Choroid plexus epithelial cell (primary cell): ENCODE results near the gene PGAP6.
A peak's percentile ranks its signal among the peaks of the same experiment; 100 is the strongest.
"Not testable (repeated sequence)": the region's sequence is repeated elsewhere in the genome, so short reads cannot be mapped to it uniquely, and the experiment has no call there.

Experiments used
- DNase-seq: peaks from one replicate; pipeline ENCODE4 v3.0.0-alpha.2; 2010; ENCODE audit warnings: low read depth
- H3K4me3 ChIP-seq: 2 replicates; pipeline ENCODE4 v1.5.1; 2011; ENCODE audit warnings: low read depth, mild to moderate bottlenecking, control low read depth, low read length, moderate library complexity
- TF ChIP-seq, protein P1 (sequence below): conservative IDR thresholded peaks from 2 replicates; pipeline ENCODE4 v1.5.1; 2011; ENCODE audit warnings: low read depth, mild to moderate bottlenecking, control low read depth, inconsistent platforms, low read length, moderate library complexity

Gene PGAP6

DNA sequence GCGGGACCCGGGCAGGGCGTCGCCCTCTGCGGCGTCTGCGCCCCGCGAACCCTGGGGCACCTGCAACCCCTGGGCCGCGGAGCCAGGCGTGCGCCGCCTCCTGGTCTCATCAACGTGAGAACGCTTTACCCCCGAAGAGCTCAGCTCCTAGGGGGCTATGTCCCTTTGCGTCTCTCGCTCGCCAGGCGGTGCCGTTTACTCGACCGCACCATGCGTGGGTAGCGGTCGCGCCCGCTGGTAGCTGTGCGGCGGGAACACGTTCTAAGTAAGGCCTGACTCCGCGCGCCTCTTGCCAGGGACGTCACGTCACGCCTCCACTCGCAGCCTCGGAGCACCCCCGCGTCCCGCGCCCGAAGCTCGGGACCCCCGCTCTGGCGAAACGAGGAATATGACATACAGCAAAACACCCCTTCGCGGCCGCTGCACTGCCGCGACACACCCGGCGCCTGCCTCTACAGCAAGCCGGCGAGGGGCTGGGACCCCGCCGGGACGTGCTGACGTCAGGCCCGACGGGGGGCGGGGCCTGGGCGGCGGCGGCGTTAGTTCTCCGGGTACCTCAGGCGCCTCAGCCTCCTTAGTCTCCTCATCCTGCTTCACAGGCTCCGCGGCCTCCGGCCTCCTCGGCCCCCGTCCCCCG is 43.4 kb upstream of the PGAP6 start, which contains the start of gene RAB11FIP3:
TSS of gene RAB11FIP3 (plus strand) at position 568 of the 637 bp plus-strand sequence. CDS start 358 bp downstream, outside the sequence.
- TF ChIP-seq, protein P1, sequence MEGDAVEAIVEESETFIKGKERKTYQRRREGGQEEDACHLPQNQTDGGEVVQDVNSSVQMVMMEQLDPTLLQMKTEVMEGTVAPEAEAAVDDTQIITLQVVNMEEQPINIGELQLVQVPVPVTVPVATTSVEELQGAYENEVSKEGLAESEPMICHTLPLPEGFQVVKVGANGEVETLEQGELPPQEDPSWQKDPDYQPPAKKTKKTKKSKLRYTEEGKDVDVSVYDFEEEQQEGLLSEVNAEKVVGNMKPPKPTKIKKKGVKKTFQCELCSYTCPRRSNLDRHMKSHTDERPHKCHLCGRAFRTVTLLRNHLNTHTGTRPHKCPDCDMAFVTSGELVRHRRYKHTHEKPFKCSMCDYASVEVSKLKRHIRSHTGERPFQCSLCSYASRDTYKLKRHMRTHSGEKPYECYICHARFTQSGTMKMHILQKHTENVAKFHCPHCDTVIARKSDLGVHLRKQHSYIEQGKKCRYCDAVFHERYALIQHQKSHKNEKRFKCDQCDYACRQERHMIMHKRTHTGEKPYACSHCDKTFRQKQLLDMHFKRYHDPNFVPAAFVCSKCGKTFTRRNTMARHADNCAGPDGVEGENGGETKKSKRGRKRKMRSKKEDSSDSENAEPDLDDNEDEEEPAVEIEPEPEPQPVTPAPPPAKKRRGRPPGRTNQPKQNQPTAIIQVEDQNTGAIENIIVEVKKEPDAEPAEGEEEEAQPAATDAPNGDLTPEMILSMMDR, result peak; percentile 35
- DNase-seq, result peak; percentile 68
- peak within 1 kb of the TSS; percentile 69 for H3K4me3 ChIP-seq

DNA sequence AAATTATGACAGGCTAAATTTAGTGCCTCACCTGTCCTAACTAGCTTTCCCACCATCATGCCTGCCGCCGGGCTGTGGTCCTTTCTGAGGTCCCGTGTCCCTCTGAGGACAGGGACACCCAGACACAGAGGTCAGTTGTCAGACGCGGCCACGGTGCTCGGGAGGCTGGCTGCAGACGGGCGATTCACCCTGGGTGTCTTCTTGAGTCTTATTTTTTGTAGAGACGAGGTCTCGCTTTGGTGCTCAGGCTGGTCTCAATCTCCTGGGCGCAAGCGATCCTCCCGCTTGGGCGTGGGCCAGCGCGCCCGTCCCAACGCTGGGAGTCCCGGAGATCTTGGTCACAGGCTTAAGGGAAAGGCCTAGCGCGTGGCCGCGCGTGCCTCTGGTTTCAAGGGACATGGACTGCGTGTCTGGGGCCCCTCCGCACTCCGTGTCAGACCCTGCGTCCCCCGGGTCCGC is 42.9 kb upstream of the PGAP6 start:
- H3K4me3 ChIP-seq, result peak overlapping the region; percentile 69
- TF ChIP-seq, protein P1, result no peak
- no peak for DNase-seq

DNA sequence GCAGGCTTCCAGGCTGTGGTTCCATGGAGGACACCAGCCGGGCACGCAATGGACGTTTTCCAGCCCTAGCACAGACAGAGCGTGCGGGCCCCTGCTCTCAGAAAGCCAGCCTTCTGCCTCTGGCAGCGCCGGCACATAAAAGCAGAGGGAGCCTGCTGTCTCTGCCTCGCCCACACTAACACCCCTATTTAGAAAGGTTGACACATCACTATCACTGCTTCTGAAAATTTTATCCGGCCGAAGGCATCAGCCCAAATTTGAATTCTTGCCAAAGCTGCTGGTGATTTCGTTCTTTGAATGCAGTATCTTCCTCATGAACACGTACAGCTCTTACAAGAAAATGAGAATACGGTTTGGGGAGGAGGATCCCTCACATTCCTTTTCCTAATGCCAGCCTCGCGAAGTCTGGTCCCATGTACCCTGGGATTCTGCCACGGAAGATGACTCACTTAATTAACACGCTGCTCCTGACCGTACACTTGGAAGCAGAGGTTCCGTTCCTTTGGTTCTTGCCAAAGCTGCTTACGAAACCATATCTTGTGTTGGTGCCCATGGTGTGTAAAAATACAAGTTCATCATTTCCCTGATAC is 42.4 kb upstream of the PGAP6 start:
- H3K4me3 ChIP-seq, result peak overlapping the region; percentile 69
- TF ChIP-seq, protein P1, result no peak
- DNase-seq, result peak; percentile 93

DNA sequence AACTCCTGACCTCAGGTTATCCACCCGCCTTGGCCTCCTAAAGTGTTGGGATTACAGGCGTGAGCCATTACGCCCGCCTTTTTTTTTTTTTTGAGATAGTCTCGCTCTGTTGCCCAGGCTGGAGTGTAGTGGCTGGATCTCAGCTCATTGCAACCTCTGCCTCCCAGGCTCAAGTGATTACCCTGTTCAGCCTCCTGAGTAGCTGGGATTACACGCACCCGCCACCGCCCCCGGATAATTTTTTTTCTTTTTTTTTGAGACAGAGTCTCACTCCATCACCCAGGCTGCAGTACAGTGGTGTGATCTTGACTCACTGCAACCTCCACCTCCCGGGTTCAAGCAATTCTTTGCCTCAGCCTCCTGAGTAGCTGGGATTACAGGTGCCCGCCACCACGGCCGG is 40.4 kb upstream of the PGAP6 start:
- H3K4me3 ChIP-seq, DNase-seq: not testable (repeated sequence)

DNA sequence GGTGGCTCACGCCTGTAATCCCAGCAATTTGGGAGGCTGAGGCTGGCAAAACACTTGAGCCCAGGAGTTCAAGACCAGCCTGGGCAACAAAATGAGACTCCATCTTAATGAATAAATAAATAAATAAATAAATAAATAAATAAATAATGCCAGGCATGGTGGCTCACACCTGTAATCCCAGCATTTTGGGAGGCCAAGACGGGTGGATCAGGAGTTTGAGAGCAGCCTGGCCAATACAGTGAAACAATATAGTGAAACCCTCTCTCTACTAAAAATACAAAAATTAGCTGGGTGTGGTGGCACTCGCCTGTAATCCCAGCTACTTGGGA is 33.4 kb upstream of the PGAP6 start:
- DNase-seq, H3K4me3 ChIP-seq: not testable (repeated sequence)

DNA sequence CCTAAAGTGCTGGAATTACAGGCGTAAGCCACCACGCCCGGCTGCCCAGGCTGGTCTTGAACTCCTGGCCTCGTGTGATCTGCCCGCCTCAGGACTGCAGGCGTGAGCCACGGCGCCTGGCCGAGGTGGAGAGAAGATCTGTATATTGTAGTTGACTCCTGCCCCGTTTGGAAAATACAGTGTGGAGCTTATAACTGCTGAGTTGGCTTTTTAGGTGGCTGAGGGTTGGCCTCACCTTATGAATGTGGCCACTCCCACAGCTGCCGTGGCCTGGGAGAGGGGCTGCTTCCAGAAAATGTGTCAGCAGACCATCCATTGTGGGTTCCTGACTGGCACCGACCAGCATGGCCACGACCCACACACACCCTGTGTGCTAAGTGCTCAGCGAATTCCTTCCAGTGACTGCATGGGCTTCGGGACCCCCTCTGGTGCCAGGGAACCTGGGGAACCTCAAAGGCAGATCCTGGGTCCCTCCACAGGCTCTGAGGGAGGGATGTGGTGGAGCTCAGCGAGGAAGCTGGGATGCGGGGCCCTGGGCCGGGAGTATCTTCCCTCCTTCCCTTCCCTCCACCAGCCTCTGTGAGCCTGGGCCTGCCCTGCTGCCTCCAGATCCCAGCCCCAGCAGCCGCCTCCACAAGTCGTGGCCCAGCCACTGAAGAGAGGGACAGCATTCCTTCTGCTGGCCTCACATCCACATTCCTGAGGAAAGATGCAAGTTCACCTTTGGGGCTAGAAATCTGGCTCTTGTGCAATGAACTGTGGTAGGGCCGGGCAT is 32.8 kb upstream of the PGAP6 start:
- DNase-seq, result no peak
- TF ChIP-seq, protein P1, result no peak
- no peak overlapping the region for H3K4me3 ChIP-seq

DNA sequence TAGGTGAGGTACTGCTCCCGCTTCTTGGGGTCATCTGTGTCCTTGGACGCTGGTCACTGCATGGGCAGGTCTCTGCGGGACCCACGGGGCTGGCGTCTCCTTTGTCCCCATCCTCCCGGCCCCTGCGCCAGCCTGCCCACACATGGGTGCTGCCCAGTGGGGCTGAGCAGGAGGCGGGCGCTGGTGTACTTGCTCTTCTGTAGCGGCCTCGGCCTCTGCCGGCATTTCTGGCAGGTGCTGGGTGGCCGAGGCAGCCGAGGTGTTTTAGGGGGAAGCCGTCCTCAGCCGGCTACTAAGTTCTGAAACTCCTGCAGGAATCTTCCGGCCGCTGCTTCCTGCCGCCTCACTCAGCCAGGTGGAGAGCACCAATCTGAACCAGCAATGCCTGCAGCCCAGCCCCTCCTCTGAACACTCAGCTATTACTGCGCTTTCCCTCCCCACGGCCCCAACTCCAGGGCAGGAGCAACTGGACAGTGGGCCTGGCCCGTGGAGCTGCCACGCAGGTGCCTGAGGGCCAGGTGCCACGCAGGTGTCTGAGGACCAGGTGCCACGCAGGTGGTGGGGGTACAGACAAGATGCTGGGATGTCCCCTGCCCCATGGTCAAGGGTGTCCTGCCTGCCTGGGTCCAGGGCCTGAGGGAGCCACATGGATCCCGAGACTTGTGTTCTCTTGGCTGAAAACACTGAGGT is 29.9 kb upstream of the PGAP6 start:
- H3K4me3 ChIP-seq, result no peak overlapping the region
- TF ChIP-seq, protein P1, result no peak

More for the DNA sequence above, 29.9 kb upstream of the PGAP6 start:
- no peak for DNase-seq
